Subcutaneous abdominal adipose tissue (tissue), 5 donors: ENCODE data around the gene SEMA3D.

Source experiments
- H3K27ac ChIP-seq: one replicate; pipeline ENCODE4 v1.7.0; 2013; ENCODE audit warnings: low read depth, mild to moderate bottlenecking, inconsistent platforms, low read length, moderate library complexity
- H3K27me3 ChIP-seq, 5 donors: one replicate each; pipeline ENCODE4 v1.7.0; 2013; ENCODE audit warnings: low read length in 5 of 5, inconsistent platforms in 1 of 5; ENCODE audit not compliant: control insufficient read depth in 5 of 5, insufficient read depth in 4 of 5
- H3K36me3 ChIP-seq, 5 donors: one replicate each; pipeline ENCODE4 v1.7.0; 2013; ENCODE audit warnings: low read length in 5 of 5; ENCODE audit not compliant: control insufficient read depth in 5 of 5, insufficient read depth in 5 of 5
- H3K4me1 ChIP-seq, 5 donors: one replicate each; pipeline ENCODE4 v1.7.0; 2013; ENCODE audit warnings: low read length in 5 of 5, mild to moderate bottlenecking in 3 of 5, moderate library complexity in 1 of 5; ENCODE audit not compliant: control insufficient read depth in 5 of 5, insufficient read depth in 5 of 5
- H3K4me3 ChIP-seq, 5 donors: one replicate each; pipeline ENCODE4 v1.7.0; 2013; ENCODE audit warnings: low read length in 5 of 5, low read depth in 1 of 5
- H3K9ac ChIP-seq, 5 donors: one replicate each; pipeline ENCODE4 v1.7.0; 2013; ENCODE audit warnings: low read length in 5 of 5, mild to moderate bottlenecking in 4 of 5, moderate library complexity in 3 of 5
- H3K9me3 ChIP-seq, 5 donors: one replicate each; pipeline ENCODE4 v1.7.0; 2013; ENCODE audit warnings: low read length in 5 of 5; ENCODE audit not compliant: control insufficient read depth in 5 of 5
- donor health status: healthy.
- donor health status: healthy.
- donor health status: healthy.
- donor health status: healthy.
- donor health status: healthy.

The SEMA3D gene

GRCh38 chr7:85135977-85136376 is 50.9 kb downstream of the SEMA3D start:
- no peak overlapping the region for H3K9ac ChIP-seq
- no peaks in the 10 kb centered on the region for H3K27me3 ChIP-seq
- H3K4me3 ChIP-seq = no peak overlapping the region
- no peaks in the 10 kb centered on the region for H3K4me1 ChIP-seq
- H3K36me3 ChIP-seq = no peaks in the 10 kb centered on the region
- H3K27ac ChIP-seq = no peak overlapping the region
- H3K9me3 ChIP-seq = no peaks in the 10 kb centered on the region

GRCh38 chr7:85133560-85133959 is 53.3 kb downstream of the SEMA3D start:
- no peaks in the 10 kb centered on the region for H3K4me1 ChIP-seq
- H3K27me3 ChIP-seq = no peaks in the 10 kb centered on the region
- no peak overlapping the region for H3K27ac ChIP-seq
- no peak overlapping the region for H3K4me3 ChIP-seq
- H3K9ac ChIP-seq = no peak overlapping the region
- H3K36me3 ChIP-seq = no peaks in the 10 kb centered on the region
- no peaks in the 10 kb centered on the region for H3K9me3 ChIP-seq

- Histone ChIP-seq H3K27ac (no peak overlapping the region), H3K9ac (no peak overlapping the region), H3K27me3 (no peaks in the 10 kb centered on the region), H3K36me3 (no peaks in the 10 kb centered on the region), H3K4me1 (no peaks in the 10 kb centered on the region), H3K9me3 (no peaks in the 10 kb centered on the region), H3K4me3 (no peak overlapping the region)
Observed at GRCh38 chr7:85133006-85133405, 53.9 kb downstream of the SEMA3D start.

- Histone ChIP-seq H3K9ac (no peak overlapping the region), H3K27me3 (no peaks in the 10 kb centered on the region), H3K36me3 (no peaks in the 10 kb centered on the region), H3K27ac (no peak overlapping the region), H3K4me1 (no peaks in the 10 kb centered on the region), H3K4me3 (no peak overlapping the region), H3K9me3 (no peaks in the 10 kb centered on the region)
Observed at GRCh38 chr7:85130702-85131101, 56.2 kb downstream of the SEMA3D start.

GRCh38 chr7:85126383-85126782 is 60.5 kb downstream of the SEMA3D start:
- H3K4me1 ChIP-seq = no peaks in the 10 kb centered on the region
- no peaks in the 10 kb centered on the region for H3K36me3 ChIP-seq
- no peaks in the 10 kb centered on the region for H3K9me3 ChIP-seq
- no peak overlapping the region for H3K4me3 ChIP-seq
- no peak overlapping the region for H3K9ac ChIP-seq
- H3K27me3 ChIP-seq = no peaks in the 10 kb centered on the region
- H3K27ac ChIP-seq = no peak overlapping the region

- Histone ChIP-seq H3K27me3 (no peaks in the 10 kb centered on the region), H3K36me3 (no peaks in the 10 kb centered on the region), H3K4me3 (no peak overlapping the region), H3K9me3 (no peaks in the 10 kb centered on the region), H3K27ac (no peak overlapping the region), H3K9ac (no peak overlapping the region), H3K4me1 (no peaks in the 10 kb centered on the region)
Observed at GRCh38 chr7:85125651-85126131, 61.2 kb downstream of the SEMA3D start.

GRCh38 chr7:85125176-85125575 is 61.7 kb downstream of the SEMA3D start:
- H3K4me3 ChIP-seq = no peak overlapping the region

GRCh38 chr7:85119934-85120333 is 66.9 kb downstream of the SEMA3D start:
- Histone ChIP-seq H3K4me1 (no peaks in the 10 kb centered on the region), H3K27ac (no peak overlapping the region), H3K9me3 (no peaks in the 10 kb centered on the region), H3K36me3 (no peaks in the 10 kb centered on the region), H3K4me3 (no peak overlapping the region), H3K27me3 (no peaks in the 10 kb centered on the region), H3K9ac (no peak overlapping the region)

More at GRCh38 chr7:85125176-85125575, 61.7 kb downstream of the SEMA3D start:
- no peak overlapping the region for H3K27ac ChIP-seq
- H3K9me3 ChIP-seq = no peaks in the 10 kb centered on the region
- H3K36me3 ChIP-seq = no peaks in the 10 kb centered on the region
- H3K27me3 ChIP-seq = no peaks in the 10 kb centered on the region
- H3K9ac ChIP-seq = no peak overlapping the region
- no peaks in the 10 kb centered on the region for H3K4me1 ChIP-seq

- no peak overlapping the region for H3K9ac ChIP-seq
Observed at GRCh38 chr7:85115862-85116261, 71.0 kb downstream of the SEMA3D start.

GRCh38 chr7:85115006-85115405 is 71.8 kb downstream of the SEMA3D start:
- Histone ChIP-seq H3K4me1 (no peaks in the 10 kb centered on the region), H3K27ac (no peak overlapping the region), H3K4me3 (no peak overlapping the region), H3K36me3 (no peaks in the 10 kb centered on the region), H3K9ac (no peak overlapping the region), H3K9me3 (no peaks in the 10 kb centered on the region), H3K27me3 (no peaks in the 10 kb centered on the region)

More at GRCh38 chr7:85115862-85116261, 71.0 kb downstream of the SEMA3D start:
- no peak overlapping the region for H3K4me3 ChIP-seq
- no peak overlapping the region for H3K27ac ChIP-seq
- no peaks in the 10 kb centered on the region for H3K27me3 ChIP-seq
- no peaks in the 10 kb centered on the region for H3K9me3 ChIP-seq
- H3K4me1 ChIP-seq = no peaks in the 10 kb centered on the region
- no peaks in the 10 kb centered on the region for H3K36me3 ChIP-seq

- Histone ChIP-seq H3K4me3 (no peak overlapping the region), H3K27me3 (no peaks in the 10 kb centered on the region), H3K36me3 (no peaks in the 10 kb centered on the region), H3K4me1 (no peaks in the 10 kb centered on the region), H3K9me3 (no peaks in the 10 kb centered on the region), H3K27ac (no peak overlapping the region), H3K9ac (no peak overlapping the region)
Observed at GRCh38 chr7:85114342-85114741, 72.5 kb downstream of the SEMA3D start.
